A673 (cell line): Measurements from ENCODE around the gene KREMEN1. TPM values are rescaled to one million over a fixed set of nuclear protein-coding genes. Genes with fewer than 3 reads are reported as not detected.

ENCODE experiments used
- BruUV-seq: library from RNA; stranded (reverse); fragments of 400-500 nt; replicated peaks from 2 replicates; lab custom pipeline; 2021; lab: Mats Ljungman, UMichigan
- CTCF ChIA-PET: fragments of 300-600 bp; sonication (Branson Sonifier 250); formaldehyde crosslinking; loops from one replicate; lab custom pipeline; 2022; ENCODE audit warnings: antibody characterized with exemption; lab: Charles Lee
- POLR2A ChIA-PET: fragments of 300-600 bp; sonication (Branson Sonifier 250); formaldehyde crosslinking; loops from one replicate; lab custom pipeline; 2022; ENCODE audit warnings: antibody characterized with exemption; ENCODE audit not compliant: low non-redundant PET; lab: Charles Lee
- DNase-seq: peaks from one replicate; pipeline ENCODE4 v3.0.0-alpha.2; 2015; ENCODE audit warnings: low spot score
- H3K27ac ChIP-seq: fragments of 200-600 bp; sonication (generic); 2 replicates; pipeline ENCODE4 v1.5.1; 2016; ENCODE audit warnings: mixed run types, low read depth, mild to moderate bottlenecking, mixed read lengths, antibody characterized with exemption, low read length; ENCODE audit not compliant: poor library complexity, severe bottlenecking
- H3K27me3 ChIP-seq: fragments of 200-600 bp; sonication (generic); replicated peaks from 2 replicates; pipeline ENCODE4 v1.6.1; 2017; ENCODE audit warnings: mixed run types, low read depth, mild to moderate bottlenecking, mixed read lengths, antibody characterized with exemption, low read length; ENCODE audit not compliant: insufficient read depth, poor library complexity
- H3K36me3 ChIP-seq: fragments of 200-600 bp; sonication (generic); 2 replicates; pipeline ENCODE4 v1.6.1; 2016; ENCODE audit warnings: mixed run types, mild to moderate bottlenecking, mixed read lengths, antibody characterized with exemption, low read length; ENCODE audit not compliant: insufficient read depth, poor library complexity, severe bottlenecking
- H3K4me1 ChIP-seq: fragments of 200-600 bp; sonication (generic); 2 replicates; pipeline ENCODE4 v1.6.1; 2017; ENCODE audit warnings: mixed run types, mild to moderate bottlenecking, mixed read lengths, antibody characterized with exemption, low read length; ENCODE audit not compliant: insufficient read depth, poor library complexity, severe bottlenecking
- H3K4me3 ChIP-seq: fragments of 200-600 bp; sonication (generic); 2 replicates; pipeline ENCODE4 v1.5.1; 2016; ENCODE audit warnings: low read depth, mixed run types, mild to moderate bottlenecking, mixed read lengths, low read length; ENCODE audit not compliant: poor library complexity, severe bottlenecking
- H3K9me3 ChIP-seq: fragments of 200-600 bp; sonication (generic); 2 replicates; pipeline ENCODE4 v1.6.1; 2016; ENCODE audit warnings: mixed run types, low read depth, mild to moderate bottlenecking, mixed read lengths, antibody characterized with exemption, low read length; ENCODE audit not compliant: poor library complexity, severe bottlenecking
- EZH2 ChIP-seq: fragments of 200-600 bp; sonication (generic); IDR thresholded peaks from 2 replicates; pipeline ENCODE4 v1.6.1; 2017; ENCODE audit warnings: borderline replicate concordance, low read depth, mild to moderate bottlenecking, mixed read lengths, antibody characterized with exemption, low read length; ENCODE audit not compliant: poor library complexity, severe bottlenecking
- intact Hi-C: fragments of 100-400 bp; cut with micrococcal nuclease; formaldehyde crosslinking; loops from one replicate; pipeline ENCODE4 v1.10.0; 2022; ENCODE audit not compliant: unreplicated experiment
- total RNA-seq: library from RNA; stranded (reverse); gene quantifications from 2 replicates; pipeline ENCODE4 v1.2.3, GENCODE V29; 2021
- TF ChIP-seq, protein P1 (sequence below): fragments of 300-800, 200-600 bp; sonication (generic); conservative IDR thresholded peaks from 2 replicates; pipeline ENCODE4 v1.5.1; 2017; ENCODE audit warnings: low read depth, mild to moderate bottlenecking, antibody characterized with exemption, low read length, moderate library complexity, mixed read lengths

Gene KREMEN1
- total RNA-seq, 1 experiment from 2014 or later = 4.2 TPM

DNA sequence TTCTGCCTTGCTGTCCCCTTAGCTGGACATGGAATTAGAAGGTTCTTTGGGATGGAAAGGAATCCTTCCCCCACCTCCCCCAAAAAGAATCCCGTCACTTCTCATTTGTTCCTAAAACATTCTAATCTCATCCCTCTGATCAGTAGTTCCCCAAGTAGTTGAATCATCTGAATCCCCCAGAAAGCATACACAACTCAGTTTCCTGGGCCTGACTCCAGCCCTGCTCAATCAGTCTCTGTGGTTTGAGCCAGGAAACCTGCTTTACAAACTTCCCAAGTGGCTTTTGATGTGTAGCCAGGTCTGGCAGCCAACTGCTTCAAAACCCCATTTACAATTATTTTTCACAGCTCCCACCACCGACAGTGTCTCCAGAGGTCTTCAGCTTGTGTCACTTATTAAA is 31.4 kb upstream of the KREMEN1 start:
- Histone ChIP-seq H3K27ac (no peak overlapping the region), H3K4me3 (no peak overlapping the region), H3K4me1 (no peaks in the 10 kb centered on the region), H3K27me3 (no peaks in the 10 kb centered on the region), H3K36me3 (peaks cover 6% of the 10 kb centered on the region), H3K9me3 (no peaks in the 10 kb centered on the region)
- no TSS peak for BruUV-seq
- TF ChIP-seq, protein P1, sequence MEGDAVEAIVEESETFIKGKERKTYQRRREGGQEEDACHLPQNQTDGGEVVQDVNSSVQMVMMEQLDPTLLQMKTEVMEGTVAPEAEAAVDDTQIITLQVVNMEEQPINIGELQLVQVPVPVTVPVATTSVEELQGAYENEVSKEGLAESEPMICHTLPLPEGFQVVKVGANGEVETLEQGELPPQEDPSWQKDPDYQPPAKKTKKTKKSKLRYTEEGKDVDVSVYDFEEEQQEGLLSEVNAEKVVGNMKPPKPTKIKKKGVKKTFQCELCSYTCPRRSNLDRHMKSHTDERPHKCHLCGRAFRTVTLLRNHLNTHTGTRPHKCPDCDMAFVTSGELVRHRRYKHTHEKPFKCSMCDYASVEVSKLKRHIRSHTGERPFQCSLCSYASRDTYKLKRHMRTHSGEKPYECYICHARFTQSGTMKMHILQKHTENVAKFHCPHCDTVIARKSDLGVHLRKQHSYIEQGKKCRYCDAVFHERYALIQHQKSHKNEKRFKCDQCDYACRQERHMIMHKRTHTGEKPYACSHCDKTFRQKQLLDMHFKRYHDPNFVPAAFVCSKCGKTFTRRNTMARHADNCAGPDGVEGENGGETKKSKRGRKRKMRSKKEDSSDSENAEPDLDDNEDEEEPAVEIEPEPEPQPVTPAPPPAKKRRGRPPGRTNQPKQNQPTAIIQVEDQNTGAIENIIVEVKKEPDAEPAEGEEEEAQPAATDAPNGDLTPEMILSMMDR = no peak
- no peak for TF ChIP-seq EZH2
- intact Hi-C loops = loop anchor here (10.0 kb wide), 1 partner anchor 203 kb away; no protein-coding TSS in a partner anchor
- POLR2A ChIA-PET = no interaction called here
- CTCF ChIA-PET = interaction anchor here (1.1 to 2.9 kb wide), 2 partner anchors 185 to 212 kb away, joined by 3 to 54 read pairs; no protein-coding TSS in a partner anchor
- DNase-seq = no peak

DNA sequence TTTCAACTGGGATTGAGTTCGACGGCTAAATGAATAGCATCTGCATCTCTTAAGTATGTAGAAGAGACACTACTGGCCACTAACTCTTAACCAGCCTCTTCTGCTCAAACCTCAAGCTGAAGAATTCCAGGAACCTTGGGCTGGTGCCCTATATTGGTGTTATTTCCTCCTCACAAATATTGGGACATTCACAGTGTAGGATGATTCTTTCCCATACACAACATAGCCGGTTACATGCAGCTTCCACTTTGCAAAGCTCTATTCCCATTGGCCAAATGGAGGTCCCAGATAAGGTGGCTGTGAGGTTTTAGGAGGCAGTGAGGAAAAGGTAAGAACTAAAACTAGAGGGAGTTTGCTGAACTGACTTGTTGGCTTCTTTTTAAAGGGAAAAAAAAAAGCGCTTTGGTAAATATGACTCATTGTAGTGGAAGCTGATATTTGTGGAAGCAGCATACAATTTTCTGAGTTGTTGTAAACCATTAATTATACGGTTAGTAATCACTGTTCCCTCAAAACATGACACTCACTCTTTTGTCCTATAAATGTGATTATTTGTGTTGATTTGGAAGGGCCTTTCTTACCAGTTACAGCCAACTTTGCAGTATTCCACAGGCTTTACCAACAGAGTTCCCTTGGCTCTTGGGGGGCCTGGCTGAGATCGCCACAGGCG is 28.8 kb upstream of the KREMEN1 start:
- peaks cover 9% of the 10 kb centered on the region for H3K36me3 ChIP-seq
- H3K27ac ChIP-seq = no peak overlapping the region
- intact Hi-C loops = loop anchor here (10.0 kb wide), 1 partner anchor 201 kb away; no protein-coding TSS in a partner anchor
- TF ChIP-seq, protein P1 = no peak
- TF ChIP-seq EZH2 = no peak
- DNase-seq = no peak
- no peaks in the 10 kb centered on the region for H3K9me3 ChIP-seq
- ChIA-PET CTCF (no interaction called here), POLR2A (no interaction called here)
- no TSS peak for BruUV-seq
- no peaks in the 10 kb centered on the region for H3K27me3 ChIP-seq
- H3K4me1 ChIP-seq = no peaks in the 10 kb centered on the region
- no peak overlapping the region for H3K4me3 ChIP-seq

DNA sequence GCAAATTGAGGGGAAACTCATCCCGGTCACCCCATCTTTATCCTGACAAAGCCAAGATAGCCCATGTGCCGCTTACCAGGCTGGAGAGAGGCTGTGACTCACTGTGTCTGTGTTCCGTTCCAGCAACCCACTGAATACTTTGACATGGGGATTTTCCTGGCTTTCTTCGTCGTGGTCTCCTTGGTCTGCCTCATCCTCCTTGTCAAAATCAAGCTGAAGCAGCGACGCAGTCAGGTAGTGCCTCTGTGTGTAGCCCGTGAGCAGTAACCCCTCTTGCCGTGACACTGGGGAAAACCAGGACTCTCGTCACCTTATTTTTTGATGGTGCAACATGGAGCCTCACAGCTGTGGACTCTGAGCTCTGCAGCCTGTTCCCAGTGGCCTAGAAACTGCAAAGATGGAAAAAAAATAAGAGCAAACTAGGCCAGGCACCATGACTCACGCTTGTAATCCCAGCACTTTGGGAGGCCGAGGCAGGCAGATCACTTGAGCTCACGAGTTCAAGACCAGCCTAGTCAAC is 28.1 kb upstream of the KREMEN1 start:
- no peak overlapping the region for H3K4me3 ChIP-seq

More for the DNA sequence above, 28.1 kb upstream of the KREMEN1 start:
- no peak overlapping the region for H3K27ac ChIP-seq
- DNase-seq = no peak
- ChIA-PET POLR2A (no interaction called here), CTCF (no interaction called here)
- H3K9me3 ChIP-seq = no peaks in the 10 kb centered on the region
- no peaks in the 10 kb centered on the region for H3K4me1 ChIP-seq
- BruUV-seq = no TSS peak
- no peaks in the 10 kb centered on the region for H3K27me3 ChIP-seq
- TF ChIP-seq, protein P1 = no peak
- TF ChIP-seq EZH2 = no peak
- intact Hi-C loops = loop anchor here (10.0 kb wide), 1 partner anchor 200 kb away; no protein-coding TSS in a partner anchor
- peaks cover 9% of the 10 kb centered on the region for H3K36me3 ChIP-seq
